Progenitor cell of endocrine pancreas (in vitro differentiated cells): ENCODE results near the gene SLC49A3. TPM values are rescaled to one million over a fixed set of nuclear protein-coding genes. Genes with fewer than 3 reads are reported as not detected.

ENCODE experiments used
- DNase-seq: peaks from one replicate; pipeline ENCODE4 v3.0.0; 2021; ENCODE audit warnings: low spot score; ENCODE audit not compliant: unreplicated experiment
- H3K27ac Mint-ChIP-seq: 2 replicates; pipeline ENCODE4 v1.8.0; 2021; ENCODE audit warnings: mild to moderate bottlenecking, moderate library complexity, mixed read lengths
- H3K27me3 Mint-ChIP-seq: 2 replicates; pipeline ENCODE4 v1.8.0; 2021; ENCODE audit warnings: mixed read lengths
- H3K36me3 Mint-ChIP-seq: 2 replicates; pipeline ENCODE4 v1.8.0; 2022; ENCODE audit warnings: mixed read lengths; ENCODE audit not compliant: insufficient read depth
- H3K4me1 Mint-ChIP-seq: 2 replicates; pipeline ENCODE4 v1.8.0; 2021; ENCODE audit warnings: low read depth, mixed read lengths
- H3K4me3 Mint-ChIP-seq: 2 replicates; pipeline ENCODE4 v1.8.0; 2021; ENCODE audit warnings: low read depth, mild to moderate bottlenecking, moderate library complexity, mixed read lengths
- H3K9me3 Mint-ChIP-seq: 2 replicates; pipeline ENCODE4 v1.8.0; 2021; ENCODE audit warnings: low read depth, mixed read lengths
- CTCF ChIP-seq: fragments of 200-600 bp; sonication (generic); IDR thresholded peaks from one replicate; pipeline ENCODE4 v1.5.0; 2021; ENCODE audit warnings: antibody characterized with exemption, mild to moderate bottlenecking; ENCODE audit not compliant: unreplicated experiment
- total RNA-seq: library from RNA; stranded (reverse); gene quantifications from 2 replicates; pipeline ENCODE4 v1.2.1, GENCODE V29; 2021

Gene SLC49A3
- total RNA-seq, 1 donor from 2014 or later: 13.1 TPM

GRCh38 chr4:667545-667925 is 21.4 kb downstream of the SLC49A3 start:
- no peak for DNase-seq
- H3K9me3 Mint-ChIP-seq: no peaks in the 10 kb centered on the region
- peaks cover 5% of the 10 kb centered on the region for H3K36me3 Mint-ChIP-seq
- TF ChIP-seq CTCF: no peak
- no peaks in the 10 kb centered on the region for H3K4me1 Mint-ChIP-seq
- no peak overlapping the region for H3K4me3 Mint-ChIP-seq
- H3K27ac Mint-ChIP-seq: no peak overlapping the region
- no peaks in the 10 kb centered on the region for H3K27me3 Mint-ChIP-seq

GRCh38 chr4:666822-667544 is 22.0 kb downstream of the SLC49A3 start:
- Mint-ChIP-seq H3K27me3 (no peaks in the 10 kb centered on the region), H3K4me3 (no peak overlapping the region), H3K4me1 (no peaks in the 10 kb centered on the region), H3K36me3 (peaks cover 3% of the 10 kb centered on the region), H3K27ac (no peak overlapping the region), H3K9me3 (no peaks in the 10 kb centered on the region)
- no peak for DNase-seq
- TF ChIP-seq CTCF: no peak

GRCh38 chr4:666436-666810 is 22.5 kb downstream of the SLC49A3 start:
- Mint-ChIP-seq H3K4me1 (no peaks in the 10 kb centered on the region), H3K4me3 (no peak overlapping the region), H3K27ac (no peak overlapping the region), H3K27me3 (no peaks in the 10 kb centered on the region), H3K36me3 (peaks cover 3% of the 10 kb centered on the region), H3K9me3 (no peaks in the 10 kb centered on the region)
- DNase-seq: no peak
- no peak for TF ChIP-seq CTCF

DNA sequence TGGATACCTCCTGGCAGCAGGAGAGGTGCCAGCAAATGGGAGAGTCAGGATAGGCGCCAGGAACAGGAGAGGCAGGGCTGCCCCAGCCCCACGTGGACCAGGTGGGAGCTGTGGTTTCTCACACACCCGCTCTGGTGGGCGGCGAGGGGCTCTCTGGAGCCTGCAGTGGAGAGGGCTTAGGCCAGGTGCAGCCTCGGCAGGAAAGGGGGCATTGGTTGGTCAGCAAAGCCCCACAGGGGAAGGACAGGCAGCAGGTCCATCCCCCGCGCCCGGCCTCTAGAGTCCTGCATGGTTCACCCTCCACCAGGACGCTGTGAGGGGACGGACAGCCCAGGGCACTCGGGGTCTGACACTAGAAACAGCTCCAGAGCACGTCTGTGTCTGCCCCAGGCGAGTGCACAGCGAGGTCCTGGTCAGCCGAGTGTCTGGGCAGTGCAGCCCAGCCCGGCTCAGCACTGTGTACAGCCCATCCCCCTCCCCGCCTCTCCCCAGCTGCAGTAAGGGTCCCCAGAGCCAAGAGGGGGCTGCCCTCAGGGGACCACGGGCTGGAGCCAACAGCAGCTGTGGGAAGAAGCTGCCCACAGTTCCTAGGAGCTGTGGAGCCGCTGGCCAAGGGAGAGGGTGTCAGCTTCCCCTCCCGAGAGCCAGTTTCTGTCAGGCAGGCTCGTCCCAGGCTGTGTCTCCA is 23.1 kb downstream of the SLC49A3 start:
- peaks cover 3% of the 10 kb centered on the region for H3K36me3 Mint-ChIP-seq
- TF ChIP-seq CTCF: no peak
- H3K27me3 Mint-ChIP-seq: no peaks in the 10 kb centered on the region
- H3K4me3 Mint-ChIP-seq: no peak overlapping the region
- no peaks in the 10 kb centered on the region for H3K4me1 Mint-ChIP-seq
- H3K9me3 Mint-ChIP-seq: no peaks in the 10 kb centered on the region
- DNase-seq: no peak
- H3K27ac Mint-ChIP-seq: no peak overlapping the region

GRCh38 chr4:665381-665750 is 23.6 kb downstream of the SLC49A3 start:
- no peaks in the 10 kb centered on the region for H3K4me1 Mint-ChIP-seq
- DNase-seq: no peak
- no peaks in the 10 kb centered on the region for H3K27me3 Mint-ChIP-seq
- no peak overlapping the region for H3K4me3 Mint-ChIP-seq
- TF ChIP-seq CTCF: no peak
- H3K9me3 Mint-ChIP-seq: no peaks in the 10 kb centered on the region
- no peak overlapping the region for H3K27ac Mint-ChIP-seq
- peaks cover 2% of the 10 kb centered on the region for H3K36me3 Mint-ChIP-seq
